Upper lobe of right lung (tissue), 1 donor: Measurements from ENCODE around the gene CD6. TPM values are rescaled to one million over a fixed set of nuclear protein-coding genes. Genes with fewer than 3 reads are reported as not detected.

ENCODE experiments used
- ATAC-seq: fragments of 200-7000 bp; cut with Tn5 transposase; one replicate; pipeline ENCODE4 v1.9.1; 2020; ENCODE audit warnings: mild to moderate bottlenecking, moderate library complexity
- DNase-seq: peaks from one replicate; pipeline ENCODE4 v3.0.0-alpha.2; 2020
- H3K27ac ChIP-seq: fragments of 200-600 bp; one replicate; pipeline ENCODE4 v1.8.0; 2022
- H3K27me3 ChIP-seq: fragments of 200-600 bp; one replicate; pipeline ENCODE4 v1.8.0; 2022; ENCODE audit warnings: mild to moderate bottlenecking
- H3K36me3 ChIP-seq: fragments of 200-600 bp; one replicate; pipeline ENCODE4 v1.8.0; 2022
- H3K4me1 ChIP-seq: fragments of 200-600 bp; one replicate; pipeline ENCODE4 v1.8.0; 2022
- H3K4me3 ChIP-seq: fragments of 200-600 bp; one replicate; pipeline ENCODE4 v1.8.0; 2022; ENCODE audit warnings: mild to moderate bottlenecking
- H3K9me3 ChIP-seq: fragments of 200-600 bp; one replicate; pipeline ENCODE4 v1.8.0; 2022
- CTCF ChIP-seq: fragments of 200-600 bp; IDR thresholded peaks from one replicate; pipeline ENCODE4 v1.8.0; 2022; ENCODE audit warnings: antibody characterized with exemption
- intact Hi-C: fragments of 100-400 bp; cut with DNase I; formaldehyde crosslinking; loops from one replicate; pipeline ENCODE4 v1.11.0; 2022
- total RNA-seq: library from RNA; stranded (reverse); fragmentation: NEBNext Ultra II Directional; extraction: Animal tissue kit (Norgen Biotek cat#: 25700); gene quantifications from one replicate; pipeline ENCODE4 v1.2.1, GENCODE V29; 2021
- donor health status: DM: no; HTN: yes; CAD: no; lungs with severe emphysema.

Gene CD6
- total RNA-seq, 1 donor from 2014 or later: 3.9 TPM

- no peaks in the 10 kb centered on the region for H3K9me3 ChIP-seq
- no peaks in the 10 kb centered on the region for H3K36me3 ChIP-seq
- ATAC-seq (no peak), DNase-seq (no peak)
- no peaks in the 10 kb centered on the region for H3K27me3 ChIP-seq
- no peak overlapping the region for H3K4me3 ChIP-seq
- TF ChIP-seq CTCF: no peak
- intact Hi-C loops: no loop called here
- peaks cover 13% of the 10 kb centered on the region for H3K4me1 ChIP-seq
- H3K27ac ChIP-seq: no peak overlapping the region
Measured at GRCh38 chr11:60955571-60955970, 15.9 kb upstream of the CD6 start.

GRCh38 chr11:60957188-60957587 lies 14.3 kb upstream of the CD6 start:
- Histone ChIP-seq H3K9me3 (no peaks in the 10 kb centered on the region), H3K4me3 (no peak overlapping the region), H3K27me3 (no peaks in the 10 kb centered on the region), H3K4me1 (peaks cover 9% of the 10 kb centered on the region), H3K36me3 (no peaks in the 10 kb centered on the region), H3K27ac (no peak overlapping the region)
- DNase-seq: no peak
- TF ChIP-seq CTCF: no peak
- no peak for ATAC-seq
- intact Hi-C loops: no loop called here

- intact Hi-C loops: no loop called here
- DNase-seq: no peak
- TF ChIP-seq CTCF: no peak
Measured at GRCh38 chr11:60959431-60959830, 12.0 kb upstream of the CD6 start.

GRCh38 chr11:60960405-60960804 lies 11.1 kb upstream of the CD6 start:
- peak; percentile 52 for ATAC-seq
- no peak for TF ChIP-seq CTCF
- H3K36me3 ChIP-seq: no peaks in the 10 kb centered on the region
- H3K9me3 ChIP-seq: no peaks in the 10 kb centered on the region
- H3K27me3 ChIP-seq: no peaks in the 10 kb centered on the region
- no peak for DNase-seq
- H3K4me1 ChIP-seq: no peaks in the 10 kb centered on the region
- intact Hi-C loops: no loop called here
- no peak overlapping the region for H3K4me3 ChIP-seq
- H3K27ac ChIP-seq: no peak overlapping the region

More at GRCh38 chr11:60959431-60959830, 12.0 kb upstream of the CD6 start:
- no peak overlapping the region for H3K27ac ChIP-seq
- H3K4me3 ChIP-seq: no peak overlapping the region
- no peaks in the 10 kb centered on the region for H3K27me3 ChIP-seq
- no peaks in the 10 kb centered on the region for H3K9me3 ChIP-seq
- H3K4me1 ChIP-seq: peaks cover 3% of the 10 kb centered on the region
- H3K36me3 ChIP-seq: no peaks in the 10 kb centered on the region
- no peak for ATAC-seq

- H3K27ac ChIP-seq: no peak overlapping the region
- DNase-seq: no peak
- H3K9me3 ChIP-seq: no peaks in the 10 kb centered on the region
- H3K27me3 ChIP-seq: no peaks in the 10 kb centered on the region
- TF ChIP-seq CTCF: no peak
- no peak for ATAC-seq
- H3K36me3 ChIP-seq: no peaks in the 10 kb centered on the region
- H3K4me1 ChIP-seq: no peaks in the 10 kb centered on the region
- no peak overlapping the region for H3K4me3 ChIP-seq
- intact Hi-C loops: no loop called here
Measured at GRCh38 chr11:60964801-60965200, 6.7 kb upstream of the CD6 start.

DNA sequence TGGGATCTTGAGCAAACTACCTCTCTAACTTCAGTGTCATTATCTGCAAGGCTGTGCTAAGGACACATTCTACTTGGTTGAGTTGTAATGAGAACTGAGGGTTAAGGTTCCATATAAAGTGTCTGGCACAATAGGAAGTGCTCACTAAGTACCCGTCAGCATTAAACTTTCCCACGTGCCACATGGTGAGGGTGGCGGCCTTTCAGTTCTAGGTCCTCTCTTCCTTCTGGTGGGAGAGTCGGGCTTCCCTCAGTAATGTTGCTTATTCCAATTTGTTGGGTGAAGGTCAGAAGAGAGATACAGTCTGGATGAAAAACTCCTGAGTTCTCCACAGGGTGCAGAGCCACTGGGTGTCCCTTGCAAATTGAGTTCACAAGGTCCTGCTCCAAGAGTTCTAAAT lies 4.6 kb upstream of the CD6 start:
- no peak overlapping the region for H3K4me3 ChIP-seq
- intact Hi-C loops: no loop called here
- H3K27ac ChIP-seq: no peak overlapping the region
- no peaks in the 10 kb centered on the region for H3K36me3 ChIP-seq
- no peaks in the 10 kb centered on the region for H3K4me1 ChIP-seq
- no peak for DNase-seq
- no peak for TF ChIP-seq CTCF
- no peaks in the 10 kb centered on the region for H3K27me3 ChIP-seq
- no peaks in the 10 kb centered on the region for H3K9me3 ChIP-seq
- peak; percentile 69 for ATAC-seq
